EL (cell line): ENCODE results near the gene FOXJ3.

Experiments used
- DNase-seq: peaks from one replicate; pipeline ENCODE4 v3.0.0-alpha.2; 2016

Gene FOXJ3

DNA sequence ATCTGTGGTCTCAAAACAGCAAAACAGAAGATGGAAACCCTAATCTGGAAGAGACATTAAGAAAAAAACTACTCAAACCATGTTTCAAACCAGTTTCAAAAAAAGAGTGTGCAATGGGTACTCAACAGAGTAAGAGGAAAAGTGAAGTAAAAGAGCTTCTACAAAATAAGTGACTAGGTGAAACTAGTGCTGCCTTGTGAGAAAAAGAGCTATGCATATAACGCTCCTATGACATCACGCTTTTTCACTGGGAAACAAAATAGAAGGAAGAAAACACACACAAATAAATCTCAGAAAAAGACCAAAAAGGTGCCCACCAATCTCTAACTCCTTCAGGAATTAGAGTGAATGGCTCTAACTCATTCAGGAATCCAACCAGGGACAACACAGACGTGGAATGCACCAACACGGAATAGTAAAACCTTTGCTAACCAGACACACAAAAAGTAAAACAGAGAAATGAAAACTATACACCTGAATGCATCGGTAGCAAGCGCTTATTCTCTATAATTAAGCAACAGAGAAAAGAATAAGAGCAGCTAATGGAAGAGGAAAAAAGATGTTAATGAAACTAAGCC is 1.3 kb downstream of the FOXJ3 start:
- DNase-seq = no peak

DNA sequence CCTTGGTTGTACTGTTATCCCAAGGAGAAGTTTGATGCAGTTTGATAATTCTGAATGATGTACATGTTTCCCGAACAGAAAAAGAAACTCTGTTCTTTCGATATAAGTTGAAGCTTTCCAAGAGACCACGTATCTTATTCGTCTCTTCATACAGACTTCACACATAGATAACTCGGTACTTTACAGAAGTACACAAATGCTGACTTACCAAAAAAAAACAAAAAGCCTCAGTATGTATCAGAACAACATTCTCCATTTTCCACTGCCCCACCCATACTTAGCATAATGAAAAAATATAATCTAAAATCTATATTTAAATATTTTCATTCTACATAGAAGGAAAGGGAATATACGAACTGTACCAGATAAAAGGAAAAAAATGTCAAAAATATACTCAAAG is 2.2 kb downstream of the FOXJ3 start:
- DNase-seq = no peak

DNA sequence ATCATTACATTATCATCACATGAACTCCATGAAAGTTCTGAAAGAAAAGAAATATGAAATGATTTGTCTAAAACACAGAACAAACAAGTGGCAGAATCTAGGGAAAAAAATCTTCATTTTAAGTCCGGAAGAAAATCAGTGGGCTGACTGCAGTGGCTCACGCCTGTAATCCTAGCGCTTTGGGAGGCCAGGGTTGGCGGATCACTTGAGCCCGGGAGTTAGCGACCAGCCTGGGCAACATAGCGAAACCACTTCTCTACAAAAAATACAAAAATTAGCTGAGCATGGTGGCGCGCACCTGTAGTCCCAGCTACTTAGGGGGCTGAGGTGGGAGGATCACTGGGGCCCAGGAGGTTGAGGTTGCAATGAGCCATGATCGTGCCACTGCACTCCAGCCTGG is 4.8 kb downstream of the FOXJ3 start:
- no peak for DNase-seq

DNA sequence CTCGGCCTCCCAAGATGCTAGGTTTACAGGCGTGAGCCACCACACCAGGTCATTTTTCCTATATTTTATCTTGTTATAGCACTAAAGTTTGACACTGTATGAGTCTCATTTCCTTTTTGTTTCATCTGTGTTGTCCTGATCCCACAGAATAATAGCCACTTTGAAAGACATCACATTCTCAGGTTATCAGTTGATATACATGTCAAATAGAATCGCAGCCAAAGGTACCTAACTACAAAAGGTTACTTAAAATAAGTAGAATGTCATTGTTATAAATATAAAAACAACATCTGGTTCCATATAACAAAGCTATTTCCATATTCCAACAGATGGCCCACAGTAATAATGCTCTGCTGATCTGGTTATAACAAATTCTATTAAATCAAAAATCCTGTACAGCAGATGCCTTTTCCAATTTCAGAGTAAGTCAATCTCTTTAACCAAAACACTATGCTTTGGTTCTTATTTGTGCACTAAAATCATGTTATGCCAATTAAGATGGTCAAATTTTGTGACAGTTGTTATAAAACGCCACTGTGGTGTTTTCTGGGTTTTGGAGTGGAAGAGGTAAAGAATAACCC is 6.0 kb downstream of the FOXJ3 start:
- DNase-seq = no peak

DNA sequence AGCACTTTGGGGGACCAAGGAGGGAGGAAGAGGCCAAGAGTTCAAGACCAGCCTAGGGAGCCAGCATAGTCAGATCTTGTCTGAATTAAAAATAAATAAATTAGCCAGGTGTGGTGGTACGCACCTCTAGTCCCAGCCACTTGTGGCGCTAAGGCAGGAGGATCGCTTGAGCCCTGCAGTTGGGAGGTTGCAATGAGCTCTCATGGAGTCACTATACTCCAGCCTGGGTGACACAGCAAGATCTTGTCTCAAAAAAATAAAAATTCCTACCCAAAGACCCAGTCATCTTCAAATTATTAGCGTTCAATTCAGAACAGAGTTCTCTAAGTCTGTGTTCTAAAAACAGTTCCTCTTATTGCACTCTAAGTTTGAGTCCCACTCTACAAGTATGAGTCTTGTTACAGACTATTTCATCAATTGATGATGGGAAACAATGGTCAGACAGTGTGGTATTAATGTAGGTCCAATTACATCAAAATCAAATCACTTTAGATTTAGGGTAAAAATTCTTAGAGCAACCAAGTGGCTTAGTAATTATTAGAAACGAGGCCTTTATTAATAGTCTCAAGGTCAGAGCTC is 6.9 kb downstream of the FOXJ3 start:
- no peak for DNase-seq

DNA sequence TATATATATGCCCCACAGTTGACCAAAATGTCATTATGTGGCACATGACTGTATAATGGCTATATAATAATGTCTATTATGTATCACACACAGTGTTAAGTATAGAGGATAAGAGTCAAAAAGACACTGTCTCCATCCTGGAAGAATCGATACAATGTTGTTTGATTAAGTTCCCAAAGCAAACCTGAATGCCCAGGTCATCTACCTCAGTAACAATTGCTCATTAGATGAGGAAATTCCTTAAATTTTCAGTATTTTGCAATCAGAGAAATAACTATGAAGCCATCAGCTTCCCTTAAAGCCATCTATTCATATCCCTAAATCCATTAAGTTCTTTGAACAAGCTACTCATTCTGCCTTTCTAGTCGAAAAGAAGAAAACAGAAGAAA is 10.0 kb downstream of the FOXJ3 start:
- DNase-seq = no peak

DNA sequence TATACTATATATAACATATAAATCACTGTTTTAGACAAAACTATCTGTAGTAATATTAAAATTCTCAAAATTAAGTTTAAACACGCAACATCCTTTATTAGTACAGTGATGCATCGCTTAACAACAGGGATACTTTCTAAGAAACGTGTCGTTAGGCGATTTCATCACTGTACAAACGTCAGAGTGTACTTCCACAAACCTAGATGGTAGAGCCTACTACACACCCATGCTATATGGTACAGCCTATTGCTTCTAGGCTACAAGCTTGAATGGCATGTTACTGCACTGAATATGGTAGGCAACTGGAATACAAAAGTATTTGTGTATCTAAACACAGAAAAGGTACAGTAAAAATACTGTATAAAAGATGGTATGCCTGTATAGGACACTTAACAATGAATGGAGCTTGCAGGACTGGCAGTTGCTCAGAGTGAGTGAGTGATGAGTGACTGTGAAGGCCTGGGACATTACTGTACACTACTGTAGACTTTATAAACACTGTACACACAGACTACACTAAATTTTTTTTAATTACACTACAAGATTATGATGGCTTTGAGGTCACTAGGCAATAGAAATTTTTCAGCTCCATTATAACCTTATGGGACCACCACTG is 10.5 kb downstream of the FOXJ3 start:
- no peak for DNase-seq

DNA sequence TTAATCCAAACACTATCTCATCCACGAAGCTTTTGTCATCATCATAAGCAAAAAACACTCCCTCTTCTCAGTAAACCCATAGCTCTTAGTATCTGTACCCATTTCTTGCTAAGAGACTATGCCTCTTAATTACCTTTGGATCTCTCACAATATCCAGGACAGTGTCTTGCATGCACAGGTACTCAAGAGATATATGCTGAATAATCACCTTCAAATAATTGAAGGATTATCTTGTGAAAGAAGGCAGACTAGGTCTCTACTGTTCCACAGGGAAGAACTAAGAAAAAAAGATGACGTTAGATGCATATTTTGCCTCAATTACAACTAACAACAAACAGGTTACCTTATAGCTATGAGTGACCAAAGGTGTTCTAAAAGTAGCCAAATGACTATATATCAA is 11.5 kb downstream of the FOXJ3 start:
- DNase-seq = no peak

DNA sequence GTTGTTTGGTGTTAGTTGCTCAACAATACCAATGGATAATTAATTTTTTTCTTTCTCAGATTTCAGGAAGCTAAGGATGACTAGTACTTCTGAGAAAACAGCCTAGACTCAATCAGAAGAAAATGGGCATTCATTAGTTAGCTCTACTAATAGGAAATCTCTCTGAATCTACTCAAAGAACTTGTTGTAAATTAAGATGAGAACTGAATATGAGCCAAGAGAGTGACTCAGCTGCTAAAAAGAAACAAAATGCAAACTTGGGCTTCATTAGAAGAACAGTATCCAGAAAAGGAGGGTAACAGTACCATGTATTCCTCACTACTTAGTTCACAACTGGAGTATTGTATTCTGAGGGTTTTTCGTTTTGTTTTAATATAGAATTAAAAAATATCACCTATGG is 12.5 kb downstream of the FOXJ3 start:
- DNase-seq = peak; percentile 38

DNA sequence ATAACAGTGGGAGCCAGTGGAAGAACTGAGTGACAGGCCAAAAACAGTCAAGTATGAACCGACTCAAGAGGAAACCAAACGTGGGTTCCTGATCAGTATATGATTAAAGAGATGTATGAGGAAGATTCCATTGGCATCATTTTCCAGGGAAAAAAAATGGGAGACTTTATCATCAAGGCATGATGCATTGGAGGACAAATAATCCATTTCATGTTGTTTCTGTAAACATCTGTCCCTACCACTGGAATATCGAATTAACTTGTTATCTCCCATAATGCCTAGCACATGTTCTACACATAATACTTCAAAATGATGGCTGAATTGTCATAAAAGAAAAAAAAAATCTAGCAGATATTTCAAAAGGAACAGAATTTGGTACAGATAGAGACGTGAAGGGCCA is 13.3 kb downstream of the FOXJ3 start:
- DNase-seq = no peak

DNA sequence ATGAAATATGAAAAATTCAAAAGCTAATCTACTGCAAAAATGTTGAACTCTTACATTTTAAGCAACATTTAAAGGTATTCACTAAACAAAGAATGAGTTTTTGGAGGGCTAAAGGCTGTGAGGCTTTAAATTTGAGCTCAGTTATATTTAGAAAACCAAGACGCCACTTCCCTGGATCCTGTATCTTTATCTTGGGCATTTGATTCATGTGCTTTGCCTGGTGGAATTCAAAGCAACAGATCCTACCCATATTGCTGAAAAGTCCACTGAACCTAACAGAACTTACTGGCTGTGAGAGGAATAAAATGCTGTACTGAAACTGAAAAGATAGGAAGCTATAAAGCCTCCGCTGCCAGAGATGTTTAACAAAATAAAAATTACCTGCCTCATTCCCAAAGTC is 14.3 kb downstream of the FOXJ3 start:
- no peak for DNase-seq

DNA sequence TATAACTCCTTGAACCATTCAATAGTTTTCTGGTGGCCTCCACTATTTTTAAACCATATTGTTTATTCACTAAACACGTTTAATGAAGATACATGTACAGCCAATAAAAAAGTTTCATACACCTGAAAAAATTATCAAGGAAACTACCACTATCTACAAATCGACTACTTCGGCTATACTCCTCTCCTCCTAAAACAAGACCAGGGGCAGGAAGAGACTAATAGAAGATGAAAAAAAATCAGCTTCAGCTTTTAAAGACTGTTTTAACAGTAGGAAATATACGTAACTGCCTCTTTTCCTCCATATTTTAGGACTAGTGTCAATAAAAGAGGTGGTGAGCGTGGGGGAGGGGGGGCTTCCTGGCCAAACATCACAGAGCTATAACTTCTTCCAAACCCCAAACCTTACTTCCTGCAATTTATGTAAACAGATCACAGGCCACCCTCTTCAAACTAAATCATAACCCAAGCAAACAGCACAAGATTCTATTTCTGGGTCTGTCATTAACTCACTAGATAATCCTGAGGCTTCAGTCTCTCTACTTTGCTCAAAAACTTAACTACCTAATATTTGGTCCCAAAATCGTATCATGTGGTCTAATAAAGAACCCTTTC is 15.1 kb downstream of the FOXJ3 start:
- DNase-seq = no peak

DNA sequence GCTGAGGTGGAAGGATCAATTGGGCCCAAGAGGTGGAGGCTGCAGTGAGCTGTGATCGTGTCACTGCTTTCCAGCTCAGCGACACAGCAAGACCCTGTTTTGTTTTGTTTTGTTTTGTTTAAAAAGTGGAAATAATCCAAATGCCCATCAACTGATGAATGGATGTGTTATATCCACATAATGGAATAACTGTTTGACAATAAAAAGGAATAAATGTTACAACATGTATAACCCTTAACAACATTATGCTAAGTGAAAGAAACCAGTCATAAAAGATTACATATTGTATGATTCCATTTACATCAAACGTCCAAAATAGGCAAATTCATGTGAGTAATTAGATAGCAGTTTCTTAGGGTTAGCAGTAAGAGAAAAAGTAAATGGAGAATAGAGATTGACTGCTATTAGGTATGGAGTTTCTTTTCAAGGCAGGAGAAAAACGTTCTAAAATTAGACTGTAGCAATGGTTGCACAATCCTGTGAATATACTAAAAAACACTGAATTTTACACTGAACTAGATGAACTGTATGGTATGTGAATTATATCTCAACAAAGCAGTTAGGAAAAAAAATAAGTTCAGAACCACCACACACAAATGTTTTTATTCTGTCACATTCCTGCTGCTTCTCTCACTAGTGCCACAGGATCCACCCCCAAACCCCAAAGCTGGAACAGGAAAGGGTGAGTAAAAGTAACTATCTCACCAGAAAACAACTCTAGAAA is 15.7 kb downstream of the FOXJ3 start:
- peak; percentile 61 for DNase-seq

DNA sequence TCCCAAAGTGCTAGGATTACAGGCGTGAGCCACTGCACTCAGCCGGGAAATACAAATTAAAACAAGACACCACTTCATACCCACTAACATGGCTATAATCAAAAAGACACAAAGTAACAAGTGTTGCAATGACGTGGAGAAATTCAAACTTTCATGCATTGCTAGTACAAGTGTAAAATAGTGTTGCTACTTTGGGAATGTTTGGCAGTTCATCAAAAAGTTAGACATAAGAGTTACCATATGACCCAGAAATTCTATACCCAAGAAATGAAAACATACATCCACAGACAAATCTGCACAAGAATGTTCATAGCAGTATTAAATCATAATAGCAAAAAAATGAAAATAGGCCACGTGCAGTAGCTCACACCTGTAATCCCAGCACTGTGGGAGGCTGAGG is 16.4 kb downstream of the FOXJ3 start:
- no peak for DNase-seq

DNA sequence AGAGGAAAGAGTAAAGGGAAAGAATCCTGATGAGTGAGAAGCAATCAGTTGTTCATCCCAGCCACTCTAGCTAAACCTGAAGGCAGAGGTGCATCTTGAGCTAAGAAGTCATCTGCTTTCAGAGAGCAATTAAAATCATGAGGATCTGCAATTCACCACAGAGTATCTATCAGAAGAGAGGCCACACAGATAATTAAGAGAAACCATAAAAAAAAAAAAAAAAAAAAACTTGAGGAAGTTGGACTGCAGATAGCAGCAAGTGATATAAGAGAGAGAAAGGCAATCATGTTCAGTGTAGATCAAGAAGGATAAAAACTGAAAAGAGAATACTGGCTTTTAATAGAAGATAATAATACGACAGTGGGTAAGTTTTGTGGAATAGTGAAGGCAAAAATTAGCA is 17.7 kb downstream of the FOXJ3 start:
- no peak for DNase-seq

DNA sequence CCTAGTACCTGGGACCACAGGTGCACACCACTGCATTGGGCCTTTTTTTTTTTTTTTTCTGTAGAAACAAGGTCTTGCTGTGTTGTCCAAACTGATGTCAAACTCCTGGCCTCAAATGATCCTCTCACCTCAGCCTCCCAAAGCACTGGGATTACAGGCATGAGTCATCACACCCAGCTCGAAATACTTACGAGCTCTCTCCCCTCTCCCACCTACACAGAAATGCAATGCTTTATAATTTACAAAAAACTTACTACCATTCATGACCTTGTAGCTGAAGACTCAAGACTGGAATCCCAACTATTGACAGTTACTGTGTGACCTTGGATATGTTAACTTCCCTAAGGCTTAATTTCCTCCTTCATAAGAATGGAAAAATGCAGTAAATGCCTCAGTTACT is 18.7 kb downstream of the FOXJ3 start:
- DNase-seq = peak; percentile 19

DNA sequence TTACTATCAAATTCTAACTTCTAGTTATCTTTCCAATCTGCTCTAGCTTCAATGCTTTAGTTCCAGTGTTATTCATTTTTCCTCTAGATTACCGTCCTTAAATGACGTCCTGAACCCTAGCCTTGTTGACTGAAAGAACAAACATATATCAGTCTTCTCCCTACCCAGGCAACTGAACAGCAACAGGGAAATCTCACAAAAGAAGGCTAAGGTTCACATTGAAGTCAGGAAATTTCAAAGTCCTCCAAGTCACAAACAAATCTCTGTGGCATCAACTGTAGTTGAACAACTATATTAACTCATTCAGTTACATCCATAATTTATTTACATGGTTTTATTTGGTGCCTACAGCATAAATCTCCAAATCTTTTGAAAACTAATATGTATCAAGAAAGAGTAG is 19.5 kb downstream of the FOXJ3 start:
- DNase-seq = no peak

DNA sequence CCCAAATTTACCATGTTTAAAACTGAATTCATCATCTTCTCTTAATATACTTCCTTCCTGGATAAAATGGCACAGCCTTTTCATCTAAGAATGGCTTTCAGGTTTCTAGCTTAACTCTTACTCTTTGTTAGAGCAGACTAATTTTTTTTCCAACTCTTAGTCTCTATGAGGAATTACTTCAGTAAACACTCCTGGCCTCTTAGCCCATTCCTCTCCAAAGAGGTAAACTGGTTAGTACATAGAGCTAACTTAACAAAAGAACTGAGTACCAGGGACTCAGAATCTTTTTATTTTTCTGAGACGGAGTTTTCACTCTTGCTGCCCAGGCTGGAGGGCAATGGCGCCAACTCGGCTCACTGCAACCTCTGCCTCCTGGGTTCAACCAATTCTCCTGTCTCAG is 21.1 kb downstream of the FOXJ3 start:
- DNase-seq = no peak

DNA sequence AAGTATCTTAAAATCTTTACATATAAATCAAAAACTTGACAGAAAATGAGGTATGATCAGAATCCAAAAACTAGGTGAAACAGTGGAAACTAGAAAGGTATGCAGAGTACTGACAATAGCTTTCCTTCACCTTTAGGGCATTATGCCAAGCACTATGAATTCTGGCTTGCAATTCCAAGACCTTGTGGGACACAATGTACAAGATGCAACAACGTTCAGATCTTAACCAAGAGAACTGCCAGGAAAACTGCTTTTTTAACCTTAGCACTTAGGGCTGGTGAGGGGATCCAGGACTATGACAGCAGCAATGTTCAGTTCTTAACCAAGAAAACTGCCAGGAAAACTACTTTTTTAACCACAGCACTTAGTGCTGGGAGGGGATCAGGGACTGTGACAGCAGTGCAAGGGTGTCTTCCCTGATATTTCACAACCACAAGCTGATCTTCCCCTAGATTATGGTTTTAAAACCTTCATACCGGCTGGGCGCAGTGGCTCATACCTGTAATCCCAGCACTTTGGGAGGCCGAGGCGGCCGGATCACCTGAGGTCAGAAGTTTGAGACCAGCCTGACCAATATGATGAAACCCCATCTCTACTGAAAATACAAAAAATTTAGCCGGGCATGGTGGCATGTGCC is 22.3 kb downstream of the FOXJ3 start:
- DNase-seq = no peak

DNA sequence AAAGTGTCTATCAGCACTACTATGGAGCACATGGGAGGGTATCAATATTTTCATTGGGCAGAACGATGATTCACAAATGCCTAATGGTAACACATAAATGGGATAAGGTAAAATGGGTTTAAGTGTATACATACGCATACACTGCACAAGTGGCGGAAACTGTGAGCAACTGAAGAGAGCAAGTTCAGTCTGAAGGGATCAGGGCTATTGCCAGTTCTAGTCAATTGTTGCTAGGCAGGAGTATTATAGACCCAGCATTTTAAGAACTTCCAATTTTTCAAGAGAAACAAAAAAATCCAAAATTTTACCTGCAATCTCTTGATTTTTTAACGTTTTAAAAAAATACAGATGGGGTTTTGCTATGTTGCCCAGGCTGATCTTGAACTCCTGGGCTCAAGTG is 23.1 kb downstream of the FOXJ3 start:
- no peak for DNase-seq

DNA sequence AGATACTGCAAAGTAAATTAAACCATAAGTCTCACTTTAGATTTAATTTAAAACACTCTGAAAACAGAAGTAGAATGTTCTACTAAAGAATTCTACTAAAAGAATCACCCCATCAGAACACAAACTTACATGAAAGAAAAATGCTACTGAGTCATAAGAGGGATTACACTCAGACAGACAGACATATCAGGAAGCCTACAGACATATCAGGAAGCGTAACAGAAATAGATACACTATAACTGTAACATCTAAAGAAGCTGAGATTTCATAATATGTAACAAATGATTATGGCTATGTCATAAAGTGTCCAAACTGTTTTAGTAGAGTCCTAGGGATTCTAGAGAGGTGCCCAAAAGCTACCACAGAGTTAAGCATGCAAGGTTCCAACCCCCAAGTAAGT is 23.9 kb downstream of the FOXJ3 start:
- DNase-seq = peak; percentile 16

DNA sequence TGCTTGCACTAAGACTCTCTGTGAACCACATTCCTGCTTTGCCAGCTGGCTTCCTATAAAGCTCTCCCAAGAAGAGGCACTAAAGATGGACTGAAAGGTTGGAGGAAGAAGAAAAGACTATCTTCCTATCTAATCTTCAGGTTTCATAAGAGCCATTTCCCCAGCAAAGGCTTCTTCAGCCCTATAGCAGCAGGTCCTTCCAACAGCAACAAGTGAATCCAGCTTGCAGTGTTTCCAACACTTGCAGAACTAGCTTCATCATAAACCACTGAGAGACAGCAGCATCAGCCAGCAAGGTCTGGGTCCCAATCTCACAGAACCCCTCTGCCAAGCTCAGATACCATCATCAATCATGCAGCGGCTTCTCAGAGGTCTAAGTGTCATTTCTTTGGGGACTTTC is 28.1 kb downstream of the FOXJ3 start:
- DNase-seq = no peak

DNA sequence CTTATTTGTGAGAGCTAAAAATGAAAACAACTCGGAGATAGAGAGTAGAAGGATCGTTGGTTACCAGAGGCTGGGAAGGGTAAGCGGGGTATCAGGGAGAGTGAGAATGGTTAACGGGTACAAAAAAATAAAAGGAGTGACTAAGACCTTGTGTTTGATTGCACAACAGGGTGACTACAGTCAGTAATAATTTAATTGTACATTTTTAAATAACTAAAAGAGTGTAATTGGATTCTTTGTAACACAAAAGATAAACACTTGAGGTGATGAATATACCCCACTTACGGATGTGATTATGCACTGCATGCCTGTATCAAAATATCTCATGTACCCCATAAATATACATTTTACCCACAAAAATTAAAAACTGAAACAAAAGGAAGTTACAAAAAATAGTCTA is 29.4 kb downstream of the FOXJ3 start:
- DNase-seq = no peak
